GM21717 (cell line): ENCODE data around the gene FAM163A.

Experiments
- ATAC-seq: cut with Tn5 transposase; IDR thresholded peaks from one replicate; pipeline ENCODE4 v1.9.1; 2021; ENCODE audit warnings: mild to moderate bottlenecking, moderate library complexity; ENCODE audit not compliant: unreplicated experiment

The FAM163A gene

DNA sequence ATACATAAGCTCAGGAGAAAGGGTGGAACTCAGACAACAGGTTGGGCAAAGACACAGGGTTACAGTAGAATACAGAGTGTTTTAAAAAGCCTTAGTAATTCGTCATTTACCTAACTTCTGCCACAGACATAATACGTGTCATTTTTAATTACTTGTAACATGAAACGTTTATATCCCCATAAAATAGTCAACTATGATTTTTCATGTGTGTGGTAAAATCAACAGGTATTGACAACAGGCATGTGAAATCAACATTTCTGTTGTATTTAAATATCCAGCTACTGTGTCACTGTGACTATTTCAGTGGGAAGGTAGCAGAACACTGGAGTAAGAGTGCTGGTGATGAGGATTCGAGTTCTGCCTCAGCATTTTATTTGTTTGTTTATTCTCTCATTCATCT lies 5.7 kb downstream of the FAM163A start:
- ATAC-seq, result no peak

DNA sequence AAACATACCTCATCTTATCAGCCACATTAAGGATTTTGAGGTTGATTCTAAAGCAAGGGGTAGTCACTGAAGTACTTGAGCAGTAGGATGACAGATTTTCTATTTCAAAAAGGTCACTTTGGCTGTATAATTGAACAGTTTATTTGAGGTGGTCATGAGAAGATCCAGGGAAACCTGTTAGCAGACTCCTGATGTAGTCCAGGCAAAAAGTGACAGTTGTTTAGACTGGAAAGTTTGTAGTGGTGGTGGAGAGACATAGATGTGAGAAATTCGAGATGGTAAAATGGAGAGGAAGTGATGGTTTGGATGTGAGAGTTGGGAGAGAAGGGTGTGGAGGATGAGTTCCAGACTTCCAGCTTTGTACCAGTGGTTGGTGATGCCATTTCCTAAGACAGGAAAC lies 7.5 kb downstream of the FAM163A start:
- no peak for ATAC-seq

DNA sequence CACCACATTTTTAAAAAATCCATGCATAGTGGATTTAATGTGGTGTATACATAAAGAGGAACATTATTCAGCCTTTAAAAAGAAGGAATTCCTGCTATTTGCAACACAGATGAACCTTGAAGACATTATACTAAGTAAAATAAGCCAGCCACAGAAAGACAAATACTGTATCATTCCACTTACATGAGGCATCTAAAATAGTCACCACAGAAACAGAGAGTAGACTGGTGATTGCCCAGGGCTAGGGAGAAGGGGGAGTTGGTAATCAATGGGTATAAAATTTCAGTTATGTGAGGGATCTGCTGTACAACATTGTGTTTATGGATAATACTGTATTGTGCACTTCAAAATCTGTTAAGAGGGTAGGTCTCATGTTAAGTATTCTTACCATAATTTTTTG lies 10.0 kb downstream of the FAM163A start:
- ATAC-seq, result no peak

DNA sequence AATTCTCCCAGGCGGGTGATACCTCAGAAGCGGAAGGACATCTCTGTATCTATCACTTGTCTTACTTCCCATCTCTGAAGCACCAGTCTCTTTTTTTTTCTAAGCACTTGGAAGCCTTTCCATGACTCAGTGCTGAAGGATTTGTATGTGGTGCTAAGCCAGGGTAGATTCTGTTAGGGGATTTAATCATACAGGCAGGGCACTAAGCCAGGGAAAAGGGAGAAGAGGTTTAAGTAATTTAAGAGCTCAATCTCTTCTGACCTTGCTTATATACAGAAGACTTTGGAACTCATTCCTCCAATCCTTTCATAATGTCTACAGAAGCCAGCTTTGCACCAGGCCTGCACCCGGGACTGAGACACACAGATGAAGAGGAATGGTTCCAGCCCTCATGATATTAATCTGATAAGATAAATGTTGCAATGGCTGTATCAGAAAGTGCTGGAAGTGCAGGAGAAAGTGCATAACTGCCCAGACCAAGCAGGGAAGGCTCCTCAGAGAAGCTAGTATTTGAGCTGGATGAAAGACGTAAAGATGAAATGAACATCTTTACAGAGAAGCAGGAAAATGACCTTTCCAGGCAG lies 11.0 kb downstream of the FAM163A start:
- no peak for ATAC-seq

DNA sequence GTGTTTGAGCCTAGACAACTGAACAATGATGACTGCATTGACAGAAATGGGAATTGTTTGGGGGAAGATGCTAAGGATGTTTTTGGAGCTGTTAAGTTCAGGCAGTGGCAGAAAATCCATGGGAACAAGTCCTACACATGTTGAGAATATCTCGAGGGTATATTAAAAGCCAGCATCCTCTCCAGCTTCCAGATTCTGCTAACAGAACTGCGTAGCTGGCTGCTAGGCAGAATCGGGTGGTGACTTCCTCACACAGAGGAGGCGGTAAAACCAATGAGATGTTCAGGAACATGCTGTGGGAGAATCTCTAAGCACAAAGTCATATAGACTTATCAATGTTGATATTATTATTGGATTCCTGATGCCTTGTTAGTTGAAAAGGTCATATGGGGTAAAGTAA lies 14.8 kb downstream of the FAM163A start:
- ATAC-seq, result no peak

DNA sequence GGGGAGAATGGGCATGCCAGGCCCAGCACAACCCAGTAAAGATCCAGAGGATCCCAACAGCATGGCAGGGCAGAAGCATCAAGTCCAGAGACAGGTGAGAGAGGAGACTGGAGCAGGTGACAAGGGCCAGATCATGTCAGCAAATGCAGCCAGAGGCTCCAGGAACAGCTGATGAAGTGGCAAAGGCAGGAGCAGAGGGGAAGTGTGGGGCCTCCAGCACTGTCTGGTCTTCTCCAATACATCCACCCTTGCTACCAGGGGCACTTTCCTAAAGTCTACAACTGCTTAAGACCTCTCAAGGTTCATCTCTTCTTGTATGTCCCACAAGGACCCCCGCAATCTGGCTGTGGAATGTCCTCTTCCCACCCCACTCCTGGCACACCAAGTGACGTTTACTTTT lies 17.4 kb downstream of the FAM163A start:
- ATAC-seq, result no peak

DNA sequence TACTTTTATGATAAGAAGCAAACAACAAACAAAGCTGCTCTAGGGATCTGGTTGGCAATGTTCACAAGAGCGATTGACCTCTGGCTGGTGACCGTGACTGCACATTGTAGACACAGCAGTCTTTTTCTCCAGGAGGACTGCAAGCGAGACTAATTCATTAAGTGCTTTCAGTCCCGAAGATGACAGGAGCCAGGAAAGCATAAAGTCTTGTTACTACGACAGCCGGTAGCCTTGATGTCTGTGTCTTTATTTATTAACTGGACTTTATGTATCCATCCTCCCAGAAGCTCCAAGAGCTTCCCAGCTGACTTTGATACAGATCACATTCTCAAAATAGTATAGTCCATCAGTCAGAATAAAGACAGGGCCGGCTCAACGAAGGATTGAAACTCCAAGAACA lies 18.2 kb downstream of the FAM163A start:
- no peak for ATAC-seq

DNA sequence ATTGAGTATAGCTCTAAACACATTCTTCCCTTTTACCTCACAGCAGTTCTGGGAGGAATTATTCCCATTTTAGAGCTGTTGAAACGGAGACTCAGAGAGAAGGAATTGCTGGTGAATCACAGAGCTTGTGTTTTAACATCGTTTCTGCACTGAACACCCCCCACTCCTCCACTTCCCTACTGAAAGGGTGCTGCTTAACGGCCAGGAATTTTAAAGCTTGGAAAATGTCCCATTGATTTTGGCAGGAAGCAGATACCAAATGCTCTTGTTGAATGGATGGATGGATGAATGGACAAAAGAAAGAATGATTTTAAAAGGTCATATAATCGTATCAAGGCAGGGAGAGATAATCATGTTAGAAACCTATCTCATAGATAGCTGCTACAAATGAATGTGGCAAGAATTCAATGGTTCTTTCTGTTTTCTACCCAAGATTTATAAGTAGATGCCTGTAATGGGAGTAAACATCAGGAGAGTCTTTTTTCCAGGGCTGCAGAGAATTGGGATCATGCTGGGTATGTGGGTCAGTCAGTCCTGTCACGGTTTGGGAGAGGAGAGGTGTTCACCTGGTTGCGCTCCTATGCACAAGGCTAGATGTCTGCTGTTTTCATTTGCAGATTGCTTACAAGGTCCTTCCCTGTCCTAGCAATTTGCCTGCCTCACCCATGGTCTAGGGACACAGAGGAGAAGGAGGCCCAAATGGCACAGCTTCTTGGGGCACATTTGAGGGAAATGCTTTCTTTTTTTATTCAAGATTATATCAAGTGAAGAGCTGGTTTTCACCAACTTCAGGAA lies 19.0 kb downstream of the FAM163A start:
- no peak for ATAC-seq

DNA sequence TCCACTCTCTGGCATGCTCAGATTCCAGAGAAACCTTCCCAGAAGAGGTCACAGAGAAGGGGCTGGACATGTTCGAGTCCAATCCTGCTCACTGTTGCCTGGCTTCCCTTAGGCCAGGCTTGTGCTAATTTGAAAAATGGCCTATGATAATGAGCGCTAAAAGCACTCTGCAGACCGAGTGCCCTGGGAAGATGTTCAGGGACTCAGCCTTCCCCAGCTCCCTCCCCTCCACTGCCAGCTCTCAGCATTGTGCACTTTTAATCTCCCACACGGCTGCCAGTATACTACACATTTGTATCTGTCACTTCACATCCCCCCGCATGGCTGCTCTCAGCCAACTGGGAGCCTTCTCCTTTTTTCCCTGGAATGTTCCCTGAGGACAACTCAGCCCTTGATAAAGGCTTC lies 24.1 kb downstream of the FAM163A start:
- ATAC-seq, result no peak

DNA sequence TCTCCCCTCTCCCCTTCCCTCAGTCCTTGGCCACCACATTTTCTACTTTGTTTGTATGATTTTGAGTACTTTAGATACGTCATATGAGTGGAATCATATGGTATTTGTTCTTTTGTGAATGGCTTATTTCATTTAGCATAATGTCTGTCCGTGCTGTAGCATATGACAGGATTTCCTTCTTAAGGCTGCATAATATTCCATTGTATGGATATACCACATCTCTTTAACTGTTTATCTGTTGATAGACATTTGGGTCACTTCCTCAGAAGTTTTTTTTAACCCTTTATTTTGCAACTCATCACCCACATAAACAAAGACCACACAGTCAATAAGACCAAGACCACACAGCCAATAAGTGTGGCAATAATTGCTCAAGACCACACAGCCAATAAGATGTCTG lies 24.9 kb downstream of the FAM163A start:
- ATAC-seq, result no peak

DNA sequence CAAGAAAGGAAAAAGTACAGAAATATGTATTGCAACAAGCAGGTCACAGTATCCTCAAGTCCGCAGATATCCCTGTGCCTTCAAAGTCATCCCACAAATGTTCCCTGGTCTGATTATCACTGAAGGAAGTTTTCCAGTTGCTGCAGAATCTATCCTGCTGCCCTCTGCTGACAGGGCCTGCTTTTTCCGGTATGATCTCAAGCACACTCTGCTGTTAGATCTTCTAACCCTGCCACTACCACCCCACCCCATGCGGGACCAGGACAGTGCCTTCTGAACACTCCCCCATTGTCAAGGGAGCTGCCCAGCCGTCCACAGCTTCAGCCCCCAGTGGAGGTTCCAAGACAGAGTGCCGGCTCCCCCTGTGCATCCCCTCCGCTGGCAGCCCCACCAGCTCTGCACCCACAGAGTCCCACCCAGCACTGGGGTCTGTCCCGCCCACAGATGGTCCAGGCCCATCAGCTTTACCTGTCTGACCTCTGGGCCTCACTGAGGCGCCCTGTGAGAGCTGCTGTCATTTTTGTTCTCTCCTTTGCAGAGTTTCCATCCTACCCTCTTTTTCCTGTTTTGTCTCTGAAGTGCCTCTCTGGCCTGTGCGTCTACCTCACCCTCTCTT lies 27.9 kb downstream of the FAM163A start:
- no peak for ATAC-seq

DNA sequence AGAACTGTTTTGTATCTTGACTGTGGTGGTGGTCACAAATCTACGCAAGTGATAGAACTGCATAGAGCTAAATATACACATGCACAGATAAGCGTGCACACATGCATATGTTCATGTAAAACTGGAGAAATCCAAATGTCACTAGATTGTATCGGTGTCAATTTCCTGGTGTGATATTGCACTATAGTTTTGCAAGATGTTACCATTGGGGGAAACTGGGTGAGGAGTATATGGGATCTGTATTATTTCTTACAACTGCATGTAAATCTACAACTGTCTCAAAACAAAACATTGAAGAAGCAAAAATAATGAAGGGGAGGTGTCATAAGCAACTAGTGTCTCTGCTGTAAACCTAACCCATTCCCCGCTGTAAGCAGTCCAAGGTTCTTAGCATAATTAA lies 30.2 kb downstream of the FAM163A start:
- no peak for ATAC-seq

DNA sequence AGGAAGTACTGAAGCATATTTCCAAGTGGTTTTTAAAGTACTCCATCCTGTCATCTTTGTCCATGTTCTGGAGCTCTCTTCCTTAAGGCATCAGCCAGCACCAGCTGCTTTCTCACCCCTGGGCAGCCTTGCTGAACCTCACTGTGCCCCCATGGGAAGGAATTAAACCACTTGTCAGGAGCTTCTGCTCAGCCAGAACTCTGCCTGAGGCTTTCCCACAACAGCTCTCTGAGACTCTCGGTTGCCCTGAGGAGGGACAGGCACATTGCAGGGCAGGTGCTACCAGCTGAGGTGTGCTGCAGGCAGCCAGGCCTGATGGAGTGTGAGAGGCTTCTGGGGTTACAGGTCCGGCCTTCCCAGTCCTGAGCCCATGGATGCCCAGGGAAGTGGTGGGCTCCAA lies 30.9 kb downstream of the FAM163A start:
- no peak for ATAC-seq

DNA sequence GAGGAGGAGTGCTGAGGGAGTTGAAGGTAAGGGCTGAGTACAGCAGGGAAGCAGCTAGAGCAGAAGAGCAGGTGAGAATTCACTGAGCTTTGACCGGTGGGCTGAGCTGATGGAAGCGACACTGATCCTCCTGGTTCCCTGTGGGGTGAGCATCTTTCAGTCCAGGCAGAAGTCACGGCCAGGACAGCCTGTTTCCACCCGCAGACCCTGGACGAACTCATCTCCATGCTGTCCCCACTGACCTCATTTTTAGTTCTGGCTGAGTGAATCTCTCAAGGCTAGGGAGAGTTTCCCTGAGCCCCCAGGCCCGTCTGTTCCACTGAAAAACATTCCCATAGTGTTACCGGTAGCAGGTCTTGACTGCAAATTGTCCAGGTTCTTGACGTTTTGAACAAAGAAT lies 31.5 kb downstream of the FAM163A start:
- no peak for ATAC-seq

DNA sequence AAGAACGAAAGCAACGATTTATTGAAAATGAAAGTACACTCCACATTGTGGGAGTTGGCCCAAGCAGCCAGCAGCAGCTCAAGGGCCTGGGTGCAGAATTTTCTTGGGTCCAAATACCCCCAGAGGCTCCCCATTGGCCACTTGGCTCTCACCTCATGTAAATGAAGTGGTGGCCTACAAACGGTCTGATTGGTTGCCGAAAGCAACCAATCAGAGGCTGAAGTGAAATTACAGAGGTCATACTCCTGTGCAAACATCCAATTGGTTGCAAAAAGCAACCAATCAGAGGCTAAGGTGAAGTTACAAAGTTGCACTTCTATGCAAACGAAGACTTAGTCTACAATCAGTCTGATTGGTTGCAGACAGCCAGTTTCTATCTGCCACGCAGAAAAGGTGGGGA lies 31.9 kb downstream of the FAM163A start:
- ATAC-seq, result no peak

DNA sequence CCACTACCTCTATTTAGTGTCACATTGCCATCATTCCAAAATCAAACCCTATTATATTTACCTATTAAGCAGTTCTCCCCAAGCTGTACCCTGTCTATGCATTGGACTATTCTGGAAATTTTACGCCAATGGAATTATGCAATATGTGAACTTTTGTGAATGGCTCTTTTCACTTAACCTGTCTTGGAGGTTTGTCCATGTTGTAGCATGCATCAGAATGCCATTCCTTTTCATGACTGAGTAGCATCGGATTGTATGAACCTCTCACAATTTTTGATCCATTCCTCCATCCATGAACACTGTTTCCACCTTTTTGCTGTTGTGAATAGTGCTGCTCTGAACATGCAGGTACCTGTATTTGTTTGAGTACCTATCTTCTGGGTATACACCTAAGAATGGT lies 33.7 kb downstream of the FAM163A start:
- no peak for ATAC-seq

DNA sequence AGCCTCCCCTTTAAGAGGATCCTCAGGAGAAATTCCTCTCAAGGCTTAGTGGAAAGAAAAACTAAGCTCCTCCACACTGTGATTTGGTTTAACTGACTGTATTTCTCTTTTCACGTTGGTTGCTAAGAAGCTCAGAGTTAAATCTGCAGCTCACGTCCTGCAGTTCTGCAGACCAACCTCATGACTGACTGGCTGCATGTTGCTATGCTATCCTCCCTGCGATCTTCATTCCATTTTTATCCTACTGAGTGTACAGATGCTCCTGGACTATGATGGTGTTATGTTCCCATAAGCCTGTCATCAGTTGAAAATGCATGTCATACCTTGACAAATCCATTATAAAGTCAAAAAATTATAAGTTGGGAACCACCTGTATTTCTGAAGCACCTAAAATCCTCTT lies 34.6 kb downstream of the FAM163A start:
- ATAC-seq, result no peak

DNA sequence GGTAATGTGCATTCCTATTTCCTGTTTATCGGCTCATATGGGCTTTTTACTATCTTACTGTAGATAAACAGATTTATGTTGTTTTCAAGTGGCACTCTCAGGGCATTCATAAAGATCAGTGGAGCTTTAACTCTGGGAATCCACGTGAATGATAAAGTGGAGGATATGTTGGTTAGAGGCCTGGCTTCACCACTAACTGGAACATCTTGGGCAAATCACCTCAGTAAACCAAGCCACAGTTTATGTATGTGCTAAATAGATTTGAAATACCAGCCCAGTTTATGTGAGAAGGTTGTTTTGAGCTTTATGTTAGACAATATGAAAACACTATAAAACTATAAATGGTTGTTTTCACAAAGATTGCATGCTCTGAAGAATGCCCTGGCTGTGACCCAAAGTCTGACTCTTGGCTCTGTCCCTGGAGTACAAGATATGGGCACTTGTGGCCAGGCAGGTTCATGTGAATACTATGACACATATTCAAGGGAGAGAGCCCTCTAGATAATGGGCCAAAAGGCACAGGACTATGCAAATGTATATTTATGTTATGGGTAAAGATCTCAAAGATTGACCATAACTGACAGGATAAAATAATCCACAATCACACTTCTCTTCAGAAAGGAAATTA lies 36.7 kb downstream of the FAM163A start:
- ATAC-seq, result no peak

DNA sequence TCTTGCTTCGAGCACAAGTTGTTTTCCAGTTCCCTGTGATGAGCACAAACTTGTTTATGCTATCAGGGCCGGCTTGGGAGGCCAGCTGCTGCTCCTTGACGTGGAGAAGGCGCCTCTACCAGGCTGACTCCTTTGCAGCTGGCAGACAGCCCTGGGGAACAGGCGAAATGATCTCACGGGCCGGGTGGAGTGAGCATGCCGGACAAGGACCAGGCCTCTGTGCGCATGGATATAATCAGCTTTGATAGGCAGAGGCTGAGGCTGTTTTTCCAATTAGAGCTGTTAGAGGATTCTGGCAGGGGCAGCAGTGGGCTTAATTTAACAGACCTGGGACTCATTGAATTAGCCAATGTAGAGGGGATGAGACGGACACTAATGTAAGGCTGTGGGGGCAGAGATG lies 38.9 kb downstream of the FAM163A start:
- ATAC-seq, result no peak

DNA sequence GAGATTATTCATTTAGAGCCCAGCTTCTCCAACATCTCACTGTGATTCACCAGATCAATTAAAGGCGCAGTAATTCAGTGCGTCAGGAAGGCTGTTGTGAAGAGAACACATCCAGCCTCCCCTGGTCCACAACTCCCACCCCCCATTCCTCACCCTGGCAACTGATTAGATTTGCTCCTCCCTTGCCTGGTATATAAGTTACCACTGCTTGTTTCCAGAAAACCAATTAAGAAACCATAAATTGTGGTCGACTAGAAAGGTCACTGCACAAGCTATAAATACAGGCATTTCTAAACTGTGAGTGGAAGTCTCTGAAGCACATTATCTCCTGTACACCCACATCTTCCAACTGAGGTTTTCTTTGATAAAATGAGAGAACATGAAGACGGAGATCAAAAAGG lies 41.9 kb downstream of the FAM163A start:
- ATAC-seq, result no peak

DNA sequence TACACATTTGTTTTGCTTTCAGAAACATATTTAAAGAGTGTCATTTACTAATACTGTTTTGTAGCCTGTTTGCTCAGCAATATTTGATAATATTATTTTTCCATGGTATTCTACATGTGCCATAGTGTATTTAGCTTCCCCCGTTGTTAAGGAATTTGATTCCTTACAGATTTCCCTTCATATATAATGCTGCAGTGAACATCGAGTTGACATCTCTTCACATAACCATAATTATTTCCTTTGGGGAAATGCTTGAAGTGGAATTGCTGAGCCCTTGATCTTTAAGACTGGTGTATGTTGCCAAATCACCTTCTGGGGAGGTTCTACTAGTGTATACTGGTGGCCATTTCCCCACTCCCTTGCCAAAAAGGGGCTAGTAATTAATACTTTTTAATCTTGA lies 42.6 kb downstream of the FAM163A start:
- no peak for ATAC-seq
